SKM-1 treated with dmso at 0.1 percent for 144 hours (cell line): ENCODE results near the gene ISG20.

Experiments used
- DNase-seq: peaks from one replicate; lab custom pipeline; 2025; ENCODE audit not compliant: unreplicated experiment; lab: John Stamatoyannopoulos, UW

Gene ISG20

DNA sequence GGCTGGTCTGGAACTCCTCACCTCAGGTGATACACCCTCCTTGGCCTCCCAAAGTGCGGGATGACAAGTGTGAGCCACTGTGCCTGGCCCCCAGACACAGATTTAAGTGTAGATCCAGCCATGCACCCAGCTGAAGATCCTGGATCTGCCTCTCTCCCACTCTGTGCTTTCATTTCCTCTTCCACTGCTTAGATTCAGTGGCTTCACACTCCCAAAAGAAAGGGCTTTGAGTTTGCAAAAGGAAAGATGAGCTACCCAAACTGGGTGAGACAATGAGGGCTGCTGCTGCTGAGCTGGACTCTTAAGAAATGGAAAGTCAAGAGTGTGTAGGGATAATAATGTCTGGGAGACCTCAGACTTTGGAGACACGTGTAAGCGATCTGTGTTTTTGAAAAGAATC lies 45.5 kb downstream of the ISG20 start:
- DNase-seq = no peak

DNA sequence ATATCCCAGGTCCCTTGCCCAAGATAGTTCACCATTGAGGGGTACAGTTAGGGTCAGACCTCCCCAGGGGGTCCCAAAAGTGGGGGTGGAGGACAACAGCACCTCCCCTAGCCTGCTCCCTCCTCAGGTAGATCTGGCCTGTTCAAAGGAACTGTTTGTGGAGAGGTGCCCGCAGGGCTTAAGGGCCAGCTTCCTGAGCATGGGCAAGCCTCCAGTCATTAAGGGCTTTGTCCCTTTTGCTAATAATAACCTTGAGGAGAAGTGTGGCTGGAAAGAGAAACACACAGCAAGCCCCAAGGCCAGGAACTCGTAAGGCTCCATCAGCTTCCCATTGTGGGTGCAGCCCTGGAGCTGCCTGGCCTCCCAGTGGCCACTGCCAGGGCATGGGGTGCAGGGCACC lies 47.4 kb downstream of the ISG20 start:
- no peak for DNase-seq

DNA sequence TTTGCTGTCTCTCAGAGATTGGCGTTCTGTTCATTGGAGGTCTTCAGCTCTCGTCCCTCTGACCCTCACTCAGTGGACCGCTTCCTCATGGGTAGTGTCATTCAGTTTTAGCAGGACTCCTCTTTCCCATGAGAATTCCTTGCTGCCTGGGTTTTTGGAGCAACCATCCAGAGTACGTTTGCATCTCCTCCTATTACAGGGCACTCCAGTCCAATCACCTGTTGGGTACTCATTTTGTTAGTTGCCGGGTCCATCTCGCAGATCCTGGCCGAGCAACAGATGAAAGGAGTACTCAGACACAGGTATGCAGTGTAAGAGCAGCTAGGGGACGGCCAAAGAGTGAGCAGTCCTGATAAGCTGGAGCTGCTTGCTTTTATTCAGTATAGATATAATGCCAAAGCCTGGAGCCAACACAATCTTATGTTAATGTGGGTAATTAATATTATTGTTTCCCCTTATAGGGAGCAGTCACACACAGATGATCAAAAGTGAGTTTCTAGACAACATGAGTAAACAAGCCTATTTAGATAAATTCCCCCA lies 49.6 kb downstream of the ISG20 start:
- no peak for DNase-seq

DNA sequence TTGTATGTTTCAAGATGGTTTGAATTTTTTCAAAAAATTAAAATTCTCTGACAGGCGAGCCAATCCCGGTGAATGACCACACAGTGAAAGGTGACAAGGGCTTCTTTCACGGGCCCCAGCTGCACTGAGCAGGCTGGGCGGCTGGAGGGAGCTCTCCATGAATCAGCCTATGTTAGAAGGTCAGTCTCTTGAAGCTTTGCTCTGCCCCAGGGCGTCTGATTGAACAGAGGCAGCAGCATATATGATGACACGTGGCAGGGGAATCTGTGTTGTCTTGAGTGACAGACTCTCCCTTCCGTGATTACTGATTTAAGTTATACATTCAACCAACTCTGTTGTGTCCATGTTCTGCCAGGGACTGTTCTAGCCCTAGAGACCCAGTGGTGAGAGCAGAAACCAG lies 51.5 kb downstream of the ISG20 start:
- no peak for DNase-seq

DNA sequence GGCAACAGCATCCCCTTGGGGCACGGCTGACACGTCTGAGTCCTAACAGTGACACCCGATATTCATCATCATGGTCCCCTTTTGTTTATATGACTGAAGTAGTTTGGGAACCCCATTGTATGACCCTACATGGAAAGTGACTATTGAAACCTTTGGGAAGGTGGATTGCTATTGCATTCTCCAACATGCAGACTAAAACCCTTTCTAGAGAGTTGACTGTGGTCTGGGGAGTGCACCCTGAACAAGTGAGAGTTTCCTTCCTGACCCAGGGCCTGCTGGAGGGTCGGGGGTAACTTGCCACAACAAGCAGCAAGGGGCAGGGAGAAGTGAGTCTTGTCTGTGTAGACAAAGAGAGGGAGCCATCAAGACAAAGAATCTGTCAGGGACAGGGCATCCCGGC lies 54.4 kb downstream of the ISG20 start:
- no peak for DNase-seq

DNA sequence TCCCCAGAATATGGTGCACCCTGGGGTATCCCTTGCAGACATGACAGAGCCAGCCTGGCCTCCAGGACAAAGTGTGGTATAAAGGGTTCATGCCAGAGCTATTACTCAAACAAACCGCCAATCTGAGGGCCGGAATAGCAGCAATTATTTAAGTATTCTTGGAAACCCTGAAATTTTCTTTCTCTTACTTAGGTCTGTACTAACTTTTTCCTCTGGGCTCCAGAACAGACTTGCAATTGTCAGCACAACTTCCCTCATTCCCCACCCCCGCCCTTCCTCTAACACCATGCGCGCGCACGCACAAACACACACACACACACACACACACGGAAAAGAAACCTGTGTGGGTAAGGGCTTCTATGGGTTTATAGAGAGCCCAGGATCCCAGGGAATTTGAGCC lies 56.3 kb downstream of the ISG20 start:
- no peak for DNase-seq

DNA sequence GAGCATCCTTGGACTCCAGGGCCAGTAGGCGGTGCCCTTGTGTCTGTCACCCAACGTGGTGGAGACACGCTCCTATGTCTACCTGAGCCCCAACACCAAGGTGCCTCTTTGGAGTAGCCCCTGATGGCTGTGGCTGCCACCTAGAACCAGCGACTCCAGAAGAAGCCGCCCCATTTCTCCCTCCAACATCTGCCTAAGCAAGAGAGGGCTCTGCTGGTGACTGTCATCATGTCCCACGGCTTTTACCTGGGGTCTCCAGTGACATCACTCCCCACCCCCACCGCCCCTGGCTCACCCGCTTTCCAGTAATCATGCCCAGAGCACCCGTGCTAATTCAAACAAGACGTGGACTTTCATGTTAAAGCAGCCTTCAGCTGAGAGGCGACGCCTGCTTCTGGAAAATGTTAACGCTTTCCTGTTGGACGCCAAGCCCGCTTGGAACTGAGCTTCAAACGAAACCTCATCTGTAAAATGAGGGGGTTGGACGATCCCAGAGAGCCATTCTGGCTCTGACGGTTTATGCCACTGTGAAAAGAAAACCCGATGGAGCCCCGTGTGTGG lies 57.0 kb downstream of the ISG20 start:
- DNase-seq = no peak

DNA sequence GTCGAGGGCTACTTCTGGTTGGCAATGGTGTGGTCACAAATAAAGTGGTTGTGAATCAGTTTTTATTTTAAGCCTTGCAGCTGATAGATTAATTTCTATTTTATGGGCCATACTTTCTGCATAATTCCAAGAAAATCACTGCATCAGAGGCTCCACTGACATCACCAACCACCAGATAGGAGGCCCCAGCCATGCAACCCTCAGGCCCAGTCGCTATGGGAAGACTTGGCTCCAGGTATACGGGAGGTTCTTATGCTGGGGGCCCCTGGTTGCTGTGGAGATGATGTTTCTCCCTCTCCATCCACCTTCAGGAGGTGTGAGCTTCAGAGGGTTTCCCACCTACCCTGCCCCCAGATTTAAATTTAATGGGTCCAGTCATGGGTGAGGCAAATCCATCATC lies 57.4 kb downstream of the ISG20 start:
- no peak for DNase-seq

DNA sequence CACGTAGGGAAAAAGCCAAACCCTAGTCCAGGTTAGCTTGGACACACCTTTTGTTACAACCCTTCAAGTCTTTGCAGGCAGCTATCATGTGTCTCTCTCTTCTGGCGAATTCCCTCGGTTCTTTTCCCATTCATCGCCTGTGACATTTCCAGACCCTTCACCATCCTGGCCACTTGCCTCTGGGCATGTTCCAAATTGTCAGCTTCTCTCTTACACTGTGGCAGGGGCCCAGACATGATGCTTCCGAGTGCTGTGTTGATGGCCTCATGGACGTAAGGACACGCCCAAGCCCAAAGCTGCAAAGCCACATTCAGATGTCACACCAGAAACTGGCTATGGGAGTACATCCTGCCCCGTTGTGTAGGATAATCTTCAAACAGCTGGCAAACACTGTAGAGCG lies 58.5 kb downstream of the ISG20 start:
- no peak for DNase-seq

DNA sequence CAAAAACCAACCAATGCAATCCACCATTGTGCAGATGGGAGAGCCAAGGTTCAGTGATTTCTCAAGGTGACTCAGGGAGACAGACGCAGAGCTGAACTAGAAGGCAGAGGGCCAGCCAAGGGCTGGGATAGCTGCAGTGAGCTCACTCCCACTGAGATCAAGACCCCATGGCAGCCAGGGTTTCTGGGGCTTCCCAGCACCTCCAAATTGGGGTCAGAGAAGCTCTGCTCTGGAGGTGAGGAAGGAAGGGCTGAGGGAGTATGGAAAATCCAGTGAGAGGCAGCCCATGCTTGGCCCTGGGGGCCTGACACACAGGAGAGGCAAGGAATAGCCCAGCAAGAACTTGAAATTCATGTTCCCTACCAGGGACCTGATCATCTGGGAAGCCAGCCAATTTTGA lies 61.0 kb downstream of the ISG20 start:
- DNase-seq = no peak

DNA sequence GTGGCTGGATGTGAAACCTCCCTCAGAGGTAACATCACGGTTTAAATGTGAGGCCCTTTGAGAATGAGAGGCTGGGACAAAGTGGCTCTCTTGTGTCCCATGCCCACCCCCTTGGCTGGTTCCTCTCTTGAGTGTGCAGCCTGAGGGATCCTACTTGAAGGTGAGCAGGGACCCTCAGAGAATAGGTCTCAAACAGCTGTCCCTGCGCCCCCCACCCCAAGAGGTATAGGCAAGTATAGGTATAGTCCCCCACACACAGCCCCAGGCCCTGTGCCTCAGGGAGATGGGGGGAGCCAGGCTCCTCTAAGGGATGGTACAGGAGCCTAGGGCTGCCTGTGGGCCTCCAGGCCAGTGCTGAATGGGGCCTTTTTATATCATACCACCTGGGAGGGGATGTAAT lies 61.9 kb downstream of the ISG20 start:
- DNase-seq = no peak

DNA sequence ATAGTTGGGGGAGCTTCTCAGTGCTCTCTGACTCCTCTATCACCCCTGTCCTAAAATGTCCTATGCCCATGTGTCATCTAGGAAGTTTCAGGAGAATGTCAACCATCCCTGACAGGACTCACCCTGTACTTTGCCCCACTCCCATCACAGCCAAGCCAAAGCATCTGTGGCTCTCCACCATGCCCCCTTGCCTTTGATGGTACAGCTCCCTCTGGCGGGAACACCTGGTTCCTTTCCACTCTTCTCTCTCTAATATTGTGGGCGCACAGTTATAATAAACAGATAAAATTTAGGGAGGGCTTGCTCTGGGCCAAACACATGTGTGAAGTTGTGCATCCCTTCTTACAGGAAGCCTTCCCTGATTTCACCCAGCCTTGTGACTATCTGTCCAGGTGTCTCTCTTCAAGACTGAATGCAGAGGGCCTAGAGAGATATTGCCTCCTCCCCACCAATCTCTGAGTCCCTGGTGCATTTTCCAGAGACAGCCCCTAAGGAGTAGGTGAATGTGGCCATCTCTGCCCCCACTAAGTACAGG lies 62.8 kb downstream of the ISG20 start:
- no peak for DNase-seq

DNA sequence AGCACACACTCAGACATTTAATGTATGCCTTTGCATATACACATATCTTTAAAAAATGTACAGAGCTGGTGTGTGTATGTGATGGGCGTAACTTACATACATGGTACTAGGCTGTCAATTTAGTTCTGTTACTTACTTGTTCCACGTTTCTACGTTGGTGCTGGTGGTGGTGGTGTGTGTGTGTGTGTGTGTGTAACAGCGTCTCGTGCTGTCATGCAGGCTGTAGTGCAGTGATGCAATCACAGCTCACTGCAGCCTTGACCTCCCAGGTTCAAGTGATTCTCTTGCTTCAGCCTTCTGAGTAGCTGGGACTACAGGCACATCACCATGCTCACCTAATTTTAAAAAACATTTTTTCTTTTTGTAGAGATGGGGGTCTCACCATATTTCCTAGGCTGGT lies 64.2 kb downstream of the ISG20 start:
- DNase-seq = no peak

DNA sequence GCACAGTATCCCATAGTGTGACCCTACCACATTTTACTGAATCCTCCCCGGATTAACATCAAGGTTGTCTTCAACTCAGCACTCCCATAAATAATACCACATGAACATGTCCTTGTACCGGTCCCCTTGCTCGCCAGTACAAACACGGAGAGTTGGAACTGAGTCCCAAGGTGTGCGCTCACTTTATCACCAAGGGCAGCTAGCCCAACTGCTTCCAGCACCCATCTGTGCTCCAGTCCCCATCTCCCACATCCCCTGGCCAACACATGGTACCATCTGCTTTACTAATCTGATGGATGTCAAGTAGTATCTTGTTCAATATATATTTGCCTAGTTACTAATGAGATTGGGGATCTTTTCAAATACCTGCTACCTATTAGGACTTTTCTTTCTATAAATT lies 64.7 kb downstream of the ISG20 start:
- DNase-seq = no peak

DNA sequence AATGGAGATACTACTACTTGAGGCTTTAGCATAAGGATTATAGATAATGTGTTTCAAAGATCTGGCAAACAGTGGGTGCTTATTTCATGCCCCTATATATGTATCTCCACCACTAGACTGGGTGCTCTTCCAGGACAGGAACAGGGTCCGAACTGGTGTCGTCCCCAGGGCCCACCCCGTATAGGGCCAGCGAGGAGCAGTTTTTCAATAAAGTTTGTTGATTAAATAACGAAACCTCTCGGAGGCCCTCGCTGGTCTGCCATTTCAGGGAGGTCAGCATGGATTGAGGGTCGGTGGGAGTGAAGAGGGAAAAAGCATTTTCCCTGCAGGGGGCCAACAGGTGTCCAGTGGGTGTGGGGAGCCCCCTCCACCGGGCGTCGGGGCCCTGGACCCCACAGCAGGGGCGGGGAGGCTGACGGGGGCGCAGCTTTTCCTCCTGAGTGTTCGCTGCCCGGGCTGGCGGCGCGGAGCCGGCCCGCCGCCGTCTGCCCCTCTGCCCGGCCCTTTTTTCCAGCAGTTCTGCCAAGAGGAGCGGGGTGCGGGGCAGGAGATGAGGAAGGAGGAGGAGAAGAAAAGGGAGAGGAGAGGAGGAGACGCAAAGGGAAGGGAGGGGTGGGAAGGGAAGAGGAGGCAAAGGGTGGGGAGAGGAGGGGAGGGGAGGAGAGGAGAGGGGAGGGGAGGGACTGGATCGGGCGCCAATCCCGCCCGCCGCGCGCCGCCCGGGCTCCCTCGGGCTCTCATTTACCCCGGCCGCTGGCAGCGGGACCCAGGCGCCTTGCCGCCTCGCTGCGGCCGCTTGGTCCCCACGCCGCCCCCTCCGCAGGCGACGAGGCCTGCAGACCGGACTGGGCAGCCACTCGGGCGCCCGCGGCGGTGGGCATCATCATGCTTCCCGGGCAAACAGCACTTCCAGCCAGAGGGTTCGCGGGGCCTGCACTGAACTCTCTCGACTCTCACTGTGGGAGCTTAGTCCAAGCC lies 66.3 kb downstream of the ISG20 start:
- DNase-seq = no peak

DNA sequence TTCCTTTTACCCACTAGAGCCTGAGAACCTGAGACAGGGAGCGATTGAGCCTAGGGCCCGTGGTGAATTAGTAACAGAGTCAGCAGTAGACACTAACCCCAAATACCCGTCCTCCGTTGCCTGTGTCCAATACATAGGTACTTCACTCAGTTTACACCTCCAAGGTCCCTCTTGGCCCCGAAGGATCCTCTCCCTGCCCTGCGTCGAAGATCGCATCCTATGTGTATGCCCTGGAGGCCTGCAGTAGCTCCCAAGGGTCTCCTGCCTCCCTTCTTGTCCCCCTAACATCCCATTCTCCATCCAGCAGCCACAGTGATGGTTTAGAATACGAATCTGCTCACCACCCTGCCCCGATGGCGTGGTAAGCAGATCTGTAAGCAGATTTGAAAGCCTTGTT lies 67.0 kb downstream of the ISG20 start:
- no peak for DNase-seq
